Sigmoid colon (tissue), 4 donors: ENCODE results near the gene ATP12A.

Experiments
- CTCF ChIP-seq, 4 experiments: fragments of 450-650 bp in 3 of 4; fragments of 200-600 bp in 1 of 4; IDR thresholded peaks; one replicate each; pipeline ENCODE4 v1.5.1; 2016 to 2019; ENCODE audit warnings: antibody characterized with exemption in 4 of 4, mild to moderate bottlenecking in 3 of 4, moderate library complexity in 2 of 4
- EP300 ChIP-seq, 4 donors: sonication (generic); formaldehyde crosslinking; IDR thresholded peaks; one replicate each; pipeline ENCODE4 v1.6.1; 2017; ENCODE audit warnings: antibody characterized with exemption in 4 of 4
- POLR2A ChIP-seq, 2 donors: fragments of 450-650 bp; IDR thresholded peaks; one replicate each; pipeline ENCODE4 v1.6.1; 2016; ENCODE audit warnings: antibody characterized with exemption in 2 of 2, mild to moderate bottlenecking in 2 of 2, moderate library complexity in 2 of 2
- POLR2AphosphoS5 ChIP-seq, 4 donors: sonication (generic); formaldehyde crosslinking; IDR thresholded peaks; one replicate each; pipeline ENCODE4 v1.6.1; 2017; ENCODE audit warnings: antibody characterized with exemption in 4 of 4

- no peak for TF ChIP-seq CTCF (IDR thresholded peaks at IDR 0.05)
- no peak for TF ChIP-seq EP300 (IDR thresholded peaks at IDR 0.05)
- no peak for TF ChIP-seq POLR2A (IDR thresholded peaks at IDR 0.05)
- TF ChIP-seq POLR2AphosphoS5 (IDR thresholded peaks at IDR 0.05) = no peak
These were observed 64.0 kb downstream of the ATP12A start for GRCh38 chr13:24744247-24744646.
